DOHH2 (cell line): ENCODE data around the gene ZDHHC17.

Source experiments
- H3F3A ChIP-seq: fragments of 200-600 bp; sonication (generic), shearing (Covaris generic); 2 replicates; pipeline ENCODE4 v1.6.0; 2016; ENCODE audit warnings: antibody characterized with exemption, mild to moderate bottlenecking; ENCODE audit not compliant: control insufficient read depth, insufficient read depth
- H3K27ac ChIP-seq: fragments of 200-600 bp; sonication (generic); 2 replicates; pipeline ENCODE4 v1.5.1; 2014; ENCODE audit warnings: low read depth, mild to moderate bottlenecking, low read length, moderate library complexity
- H3K27me3 ChIP-seq: fragments of 200-600 bp; sonication (generic); 2 replicates; pipeline ENCODE4 v1.6.1; 2014; ENCODE audit warnings: mild to moderate bottlenecking, low read length, mixed read lengths; ENCODE audit not compliant: control insufficient read depth
- H3K36me3 ChIP-seq: fragments of 200-600 bp; sonication (generic); 2 replicates; pipeline ENCODE4 v1.6.1; 2014; ENCODE audit warnings: mild to moderate bottlenecking, low read length, moderate library complexity, mixed read lengths; ENCODE audit not compliant: control insufficient read depth
- H3K4me1 ChIP-seq: fragments of 200-600 bp; sonication (generic); 2 replicates; pipeline ENCODE4 v1.6.1; 2014; ENCODE audit warnings: mild to moderate bottlenecking, low read length, mixed read lengths; ENCODE audit not compliant: control insufficient read depth
- H3K4me2 ChIP-seq: fragments of 200-600 bp; sonication (generic); 2 replicates; pipeline ENCODE4 v1.6.0; 2014; ENCODE audit warnings: mild to moderate bottlenecking, low read length, moderate library complexity
- H3K4me3 ChIP-seq: fragments of 200-600 bp; sonication (generic); 2 replicates; pipeline ENCODE4 v1.5.1; 2014; ENCODE audit warnings: mild to moderate bottlenecking, low read length, mixed read lengths
- H3K79me2 ChIP-seq: fragments of 200-600 bp; sonication (generic); 2 replicates; pipeline ENCODE4 v1.6.1; 2014; ENCODE audit warnings: mild to moderate bottlenecking, low read length, mixed read lengths; ENCODE audit not compliant: control insufficient read depth
- H3K9me2 ChIP-seq: fragments of 200-600 bp; sonication (generic); replicated peaks from 2 replicates; pipeline ENCODE4 v1.6.1; 2014; ENCODE audit warnings: mild to moderate bottlenecking, low read length, mixed read lengths; ENCODE audit not compliant: control insufficient read depth
- H3K9me3 ChIP-seq: fragments of 200-600 bp; sonication (generic); 2 replicates; pipeline ENCODE4 v1.6.1; 2014; ENCODE audit warnings: antibody characterized with exemption, low read length, mixed read lengths; ENCODE audit not compliant: control insufficient read depth, insufficient read depth
- H4K20me1 ChIP-seq: fragments of 200-600 bp; sonication (generic); 2 replicates; pipeline ENCODE4 v1.6.0; 2014; ENCODE audit warnings: low read depth, mild to moderate bottlenecking, antibody characterized with exemption, low read length, moderate library complexity; ENCODE audit not compliant: control insufficient read depth, insufficient read depth
- CTCF ChIP-seq: fragments of 200-600 bp; sonication (generic); IDR thresholded peaks from one replicate; pipeline ENCODE4 v1.5.1; 2014; ENCODE audit warnings: antibody characterized with exemption, mild to moderate bottlenecking, low read depth, low read length; ENCODE audit not compliant: poor library complexity, severe bottlenecking
- EZH2phosphoT487 ChIP-seq: fragments of 200-600 bp; sonication (generic); IDR thresholded peaks from 2 replicates; pipeline ENCODE4 v1.6.1; 2017; ENCODE audit warnings: borderline replicate concordance, mild to moderate bottlenecking, antibody characterized with exemption, low read length, moderate library complexity, mixed read lengths

ZDHHC17 gene

GRCh38 chr12:76899522-76899921, 135.6 kb downstream of the ZDHHC17 start:
- Histone ChIP-seq H3K79me2 (no peaks in the 10 kb centered on the region), H3K9me3 (no peaks in the 10 kb centered on the region), H3K4me2 (no peak overlapping the region), H3K36me3 (no peaks in the 10 kb centered on the region), H4K20me1 (no peaks in the 10 kb centered on the region), H3K4me1 (no peaks in the 10 kb centered on the region), H3K27me3 (no peaks in the 10 kb centered on the region), H3K27ac (no peak overlapping the region), H3K4me3 (no peak overlapping the region), H3K9me2 (no peaks in the 10 kb centered on the region), H3F3A (no peaks in the 10 kb centered on the region)
- TF ChIP-seq CTCF (no peak), EZH2phosphoT487 (no peak)

DNA sequence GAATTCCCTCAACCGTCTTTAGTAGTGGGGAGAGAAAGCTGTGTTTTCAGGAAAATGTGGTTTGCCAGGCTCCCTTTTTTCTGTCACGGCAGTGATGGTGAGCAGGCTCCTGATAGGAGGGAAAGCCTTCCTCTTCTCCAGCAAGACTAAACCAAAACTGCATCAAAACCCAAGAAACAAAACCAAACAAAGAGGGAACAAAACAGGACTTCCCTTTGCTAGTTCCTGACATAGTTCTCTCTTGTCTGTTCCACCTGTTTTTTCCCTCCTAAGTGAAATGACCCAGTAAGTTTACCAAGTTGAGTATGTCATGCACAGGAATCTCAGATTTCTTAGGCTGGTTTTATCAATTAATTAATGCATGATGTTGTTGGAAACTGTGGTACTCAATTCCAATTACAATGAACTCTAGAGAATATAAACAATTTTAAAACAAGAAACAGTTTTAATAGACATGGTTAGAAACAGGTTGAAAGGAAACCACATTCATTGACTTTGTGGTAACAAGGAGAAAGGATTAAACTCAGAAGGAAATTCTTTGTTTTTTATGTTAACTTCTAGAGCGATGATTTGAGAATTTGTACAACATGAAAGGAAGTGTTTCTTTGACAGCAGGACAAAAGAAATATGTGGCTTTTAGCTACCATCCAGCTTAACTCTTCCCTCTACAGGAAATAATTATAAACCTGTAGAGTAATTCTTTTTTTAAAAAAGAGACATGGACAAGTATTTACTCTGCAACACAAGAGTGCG, 137.9 kb downstream of the ZDHHC17 start:
- TF ChIP-seq EZH2phosphoT487 = no peak
- no peak for TF ChIP-seq CTCF
- Histone ChIP-seq H3K4me2 (no peak overlapping the region), H3K9me3 (no peaks in the 10 kb centered on the region), H3K4me1 (no peaks in the 10 kb centered on the region), H3K27ac (no peak overlapping the region), H3K36me3 (no peaks in the 10 kb centered on the region), H3K9me2 (no peaks in the 10 kb centered on the region), H3K27me3 (no peaks in the 10 kb centered on the region), H3F3A (no peaks in the 10 kb centered on the region), H3K4me3 (no peak overlapping the region), H3K79me2 (no peaks in the 10 kb centered on the region), H4K20me1 (no peaks in the 10 kb centered on the region)
